H1 (cell line): Measurements from ENCODE around the gene KRTAP10-5. TPM values are rescaled to one million over a fixed set of nuclear protein-coding genes. Genes with fewer than 3 reads are reported as not detected.

ENCODE experiments used
- CTCF ChIA-PET: fragments of 300-600 bp; sonication (Branson Sonifier 250); formaldehyde crosslinking; loops from one replicate; lab custom pipeline; 2021; ENCODE audit not compliant: partially characterized antibody; lab: Charles Lee
- POLR2A ChIA-PET: fragments of 300-600 bp; sonication (Branson Sonifier 250); formaldehyde crosslinking; loops from one replicate; lab custom pipeline; 2021; ENCODE audit warnings: inconsistent platforms; ENCODE audit not compliant: partially characterized antibody; lab: Charles Lee
- DNase-seq, 2 experiments: peaks; one replicate each; pipeline versions ENCODE4 v3.0.0 to v3.0.0-alpha.2; 2010 to 2022; ENCODE audit warnings: low spot score in 2 of 2, low read depth in 1 of 2, mixed read lengths in 1 of 2
- FAIRE-seq: peaks from 2 replicates; lab custom pipeline; 2011; peaks lifted over from hg19 to GRCh38; lab: Jason Lieb, UNC
- H2AFZ ChIP-seq: 2 replicates; pipeline ENCODE4 v1.8.1; 2012; ENCODE audit warnings: low read length, inconsistent platforms
- H2AK5ac ChIP-seq: 2 replicates; pipeline ENCODE4 v1.6.1; 2013; ENCODE audit warnings: low read depth, low read length
- H2BK120ac ChIP-seq: replicated peaks from 2 replicates; pipeline ENCODE3; 2013; ENCODE audit warnings: low read depth, low read length, inconsistent platforms
- H2BK12ac ChIP-seq: 2 replicates; pipeline ENCODE4 v1.6.1; 2013; ENCODE audit warnings: low read depth, low read length
- H2BK15ac ChIP-seq: 2 replicates; pipeline ENCODE4 v1.6.1; 2013; ENCODE audit warnings: low read length
- H2BK20ac ChIP-seq: 2 replicates; pipeline ENCODE4 v1.6.1; 2013; ENCODE audit warnings: low read length
- H2BK5ac ChIP-seq: 2 replicates; pipeline ENCODE4 v1.6.1; 2013; ENCODE audit warnings: low read depth, low read length
- H3K14ac ChIP-seq: 2 replicates; pipeline ENCODE4 v1.6.1; 2013; ENCODE audit warnings: inconsistent platforms; ENCODE audit not compliant: insufficient read length
- H3K18ac ChIP-seq: 2 replicates; pipeline ENCODE4 v1.6.1; 2013; ENCODE audit warnings: low read length; ENCODE audit errors: extremely low read depth
- H3K23ac ChIP-seq: 2 replicates; pipeline ENCODE4 v1.6.1; 2013; ENCODE audit warnings: inconsistent platforms; ENCODE audit not compliant: insufficient read length
- H3K23me2 ChIP-seq: 2 replicates; pipeline ENCODE4 v1.6.1; 2013; ENCODE audit warnings: low read depth, low read length
- H3K27ac ChIP-seq: 2 replicates; pipeline ENCODE4 v1.6.1; 2011; ENCODE audit warnings: low read depth, low read length, inconsistent platforms
- H3K27me3 ChIP-seq, 4 experiments: replicated peaks in 1 of 4; 1 replicate in 1 of 4; 2 replicates in 3 of 4; pipeline versions ENCODE4 v1.6.1 to v1.8.1; 2011 to 2013; ENCODE audit warnings: low read length in 3 of 4, mild to moderate bottlenecking in 3 of 4, inconsistent platforms in 2 of 4, mixed read lengths in 2 of 4, moderate library complexity in 1 of 4; ENCODE audit not compliant: control insufficient read depth in 3 of 4, insufficient read depth in 3 of 4; ENCODE audit errors: extremely low read depth in 1 of 4
- H3K36me3 ChIP-seq, 4 experiments: 2 replicates each; pipeline versions ENCODE4 v1.6.1 to v1.8.1; 2011 to 2013; ENCODE audit warnings: mild to moderate bottlenecking in 4 of 4, low read length in 3 of 4, moderate library complexity in 2 of 4, control low read depth in 1 of 4, inconsistent platforms in 1 of 4; ENCODE audit not compliant: insufficient read depth in 4 of 4, control insufficient read depth in 2 of 4
- H3K4ac ChIP-seq: replicated peaks from 2 replicates; pipeline ENCODE3; 2013; ENCODE audit warnings: low read length, low read depth, mixed read lengths, inconsistent platforms; ENCODE audit not compliant: insufficient read length
- H3K4me1 ChIP-seq, 4 experiments: replicated peaks in 1 of 4; 1 replicate in 1 of 4; 2 replicates in 3 of 4; pipeline versions ENCODE4 v1.6.1 to v1.8.1; 2011 to 2013; ENCODE audit warnings: low read length in 3 of 4, inconsistent platforms in 2 of 4, mixed read lengths in 1 of 4; ENCODE audit not compliant: insufficient read depth in 4 of 4, control insufficient read depth in 3 of 4
- H3K4me2 ChIP-seq, 2 experiments: 2 replicates each; pipeline versions ENCODE4 v1.6.1 to v1.8.1; 2011 to 2013; ENCODE audit warnings: low read depth in 2 of 2, low read length in 2 of 2, control low read depth in 1 of 2, inconsistent platforms in 1 of 2, mild to moderate bottlenecking in 1 of 2; ENCODE audit not compliant: insufficient read depth in 1 of 2
- H3K4me3 ChIP-seq, 4 experiments: fragments of 200-600, 300-600 bp in 1 of 4; sonication (generic), shearing (Covaris generic), sonication (Bioruptor Twin) in 1 of 4; 2 replicates each; pipeline versions ENCODE4 v1.5.1 to v1.8.1; 2011 to 2016; ENCODE audit warnings: low read length in 4 of 4, low read depth in 3 of 4, control low read depth in 2 of 4, inconsistent platforms in 2 of 4, mild to moderate bottlenecking in 2 of 4, mixed read lengths in 1 of 4, moderate library complexity in 1 of 4; ENCODE audit not compliant: insufficient read depth in 2 of 4; ENCODE audit errors: extremely low read depth in 1 of 4
- H3K56ac ChIP-seq: replicated peaks from 2 replicates; pipeline ENCODE3; 2013; ENCODE audit warnings: low read depth, mild to moderate bottlenecking, mixed read lengths, low read length, inconsistent platforms; ENCODE audit not compliant: insufficient read length
- H3K79me1 ChIP-seq: 2 replicates; pipeline ENCODE4 v1.6.1; 2013; ENCODE audit warnings: low read depth, low read length, control low read depth
- H3K79me2 ChIP-seq, 2 experiments: 2 replicates each; pipeline versions ENCODE4 v1.6.1 to v1.8.1; 2012 to 2013; ENCODE audit warnings: low read length in 2 of 2, mild to moderate bottlenecking in 2 of 2, inconsistent platforms in 1 of 2; ENCODE audit not compliant: insufficient read depth in 2 of 2, control insufficient read depth in 1 of 2
- H3K9ac ChIP-seq, 4 experiments: replicated peaks in 1 of 4; 1 replicate in 1 of 4; 2 replicates in 3 of 4; pipeline versions ENCODE4 v1.6.1 to v1.8.1; 2011 to 2013; ENCODE audit warnings: low read depth in 3 of 4, low read length in 3 of 4, control low read depth in 2 of 4, mild to moderate bottlenecking in 2 of 4, moderate library complexity in 2 of 4, inconsistent platforms in 1 of 4; ENCODE audit errors: extremely low read depth in 1 of 4
- H3K9me3 ChIP-seq, 2 experiments: 2 replicates each; pipeline versions ENCODE4 v1.6.1 to v1.8.1; 2012 to 2013; ENCODE audit warnings: mild to moderate bottlenecking in 2 of 2, moderate library complexity in 2 of 2, control low read depth in 1 of 2, inconsistent platforms in 1 of 2, low read depth in 1 of 2, low read length in 1 of 2, mixed read lengths in 1 of 2; ENCODE audit not compliant: insufficient read depth in 2 of 2
- H4K20me1 ChIP-seq, 2 experiments: replicated peaks in 1 of 2; 2 replicates each; pipeline versions ENCODE3 to v1.8.1; 2011 to 2013; ENCODE audit warnings: inconsistent platforms in 2 of 2, low read length in 2 of 2, mild to moderate bottlenecking in 1 of 2; ENCODE audit not compliant: insufficient read depth in 2 of 2, control insufficient read depth in 1 of 2
- H4K5ac ChIP-seq: 2 replicates; pipeline ENCODE4 v1.6.1; 2013; ENCODE audit warnings: low read length, low read depth, mixed read lengths, inconsistent platforms; ENCODE audit not compliant: insufficient read length
- H4K8ac ChIP-seq: 2 replicates; pipeline ENCODE4 v1.8.0; 2013; ENCODE audit warnings: mild to moderate bottlenecking, moderate library complexity, low read length, inconsistent platforms; ENCODE audit not compliant: insufficient read depth; ENCODE audit errors: extremely low read depth
- H4K91ac ChIP-seq: replicated peaks from 2 replicates; pipeline ENCODE3; 2013; ENCODE audit warnings: low read length, mixed read lengths, inconsistent platforms; ENCODE audit not compliant: insufficient read length
- GTF2F1 ChIP-seq: IDR thresholded peaks from 2 replicates; pipeline ENCODE4 v1.6.1; 2012; ENCODE audit warnings: low read depth, low read length, improper control_type of control experiment, borderline replicate concordance
- JUN ChIP-seq: IDR thresholded peaks from 2 replicates; pipeline ENCODE4 v1.6.1; 2011; ENCODE audit warnings: low read depth, mild to moderate bottlenecking, improper control_type of control experiment, low read length
- PHF8 ChIP-seq: fragments of 200-600 bp; sonication (generic); conservative IDR thresholded peaks from 2 replicates; pipeline ENCODE4 v1.7.1; 2012; ENCODE audit warnings: low read depth, mild to moderate bottlenecking, inconsistent platforms, low read length, moderate library complexity
- SP4 ChIP-seq: IDR thresholded peaks from 2 replicates; pipeline ENCODE4 v1.6.1; 2012; ENCODE audit warnings: low read length, inconsistent platforms
- TBP ChIP-seq: IDR thresholded peaks from 2 replicates; pipeline ENCODE4 v1.6.1; 2011; ENCODE audit warnings: low read depth, low read length, improper control_type of control experiment
- TCF12 ChIP-seq: IDR thresholded peaks from 2 replicates; pipeline ENCODE4 v1.6.1; 2011; ENCODE audit warnings: low read depth, mild to moderate bottlenecking, low read length
- ZNF274 ChIP-seq: IDR thresholded peaks from 2 replicates; pipeline ENCODE4 v1.7.0; 2012; ENCODE audit warnings: low read length, borderline replicate concordance; ENCODE audit errors: extremely low read depth
- WGBS, 2 experiments: shearing (Covaris generic) in 1 of 2; methylation state at CpG; one replicate each; pipeline versions ENCODE4 v1.1.6 to v1.1.7; 2013 to 2015; ENCODE audit warnings: low lambda C conversion rate in 2 of 2, mixed read lengths in 2 of 2, inconsistent platforms in 1 of 2, low coverage in 1 of 2, missing lambda C conversion rate in 1 of 2; ENCODE audit not compliant: insufficient replicate concordance in 2 of 2, insufficient coverage in 1 of 2, insufficient read length in 1 of 2; ENCODE audit errors: extremely low coverage in 1 of 2, missing lambda C conversion rate in 1 of 2; 5-methylcytosine and 5-hydroxymethylcytosine counted together
- polyA plus RNA-seq, 7 experiments: library from polyadenylated mRNA; depleted of rRNA in 3 of 7; stranded (reverse) in 5 of 7; unstranded in 2 of 7; fragments of >200 nt in 5 of 7; fragments of 200-250 nt in 2 of 7; gene quantifications; 1 replicate in 5 of 7; 2 replicates in 1 of 7; 4 replicates in 1 of 7; pipeline versions ENCODE4 v1.2.1 to v1.2.3, GENCODE V29; 2011 to 2013; ENCODE audit warnings: missing spikeins in 2 of 7, mixed read lengths in 2 of 7
- total RNA-seq: library from RNA; stranded (reverse); fragmentation: NEBNext Ultra II Directional; extraction: Animal tissue kit (Norgen Biotek cat#: 25700); gene quantifications from 2 replicates; pipeline ENCODE4 v1.2.1, GENCODE V29; 2021

KRTAP10-5 gene
- total and polyA plus RNA-seq, 2 of the 8 experiments (the other 6 are each of a cell fraction or from before 2014, with no cell fraction given), result 0.09 TPM; not detected in 1

GRCh38 chr21:44558695-44559094, 21.7 kb downstream of the KRTAP10-5 start, which contains the start of gene KRTAP10-3:
Gene KRTAP10-3 (minus strand): TSS chr21:44558795. CDS start chr21:44558715, 80 bp downstream.
- Histone ChIP-seq H3K79me2 (no peaks in the 10 kb centered on the region), H4K91ac (no peak within 1 kb of the TSS), H2BK12ac (peak within 1 kb of the TSS; percentile 50; the same call in 1 of the 2 replicates), H3K4me1 (peaks cover 0 to 5% (median 3%) of the 10 kb centered on the region in 4 experiments; a peak in 2 of 7 replicates), H3K27me3 (no peaks in the 10 kb centered on the region), H3K18ac (no peak within 1 kb of the TSS; the same call in 1 of the 2 replicates), H3K4me2 (no peak within 1 kb of the TSS), H2AFZ (no peak within 1 kb of the TSS), H2BK120ac (no peak within 1 kb of the TSS), H3K14ac (no peak within 1 kb of the TSS), H4K20me1 (no peaks in the 10 kb centered on the region), H3K79me1 (no peaks in the 10 kb centered on the region; the same call in 1 of the 2 replicates), H2BK20ac (no peak within 1 kb of the TSS), H4K5ac (no peak within 1 kb of the TSS), H3K23me2 (no peaks in the 10 kb centered on the region), H4K8ac (0 out of 2 replicates have a peak within 1 kb of the TSS, but pooled peaks have one; percentile 18), H3K4me3 (no peak within 1 kb of the TSS), H3K36me3 (no peaks in the 10 kb centered on the region), H2BK5ac (0 out of 2 replicates have a peak within 1 kb of the TSS, but pooled peaks have one; percentile 16), H3K4ac (no peak within 1 kb of the TSS), H2AK5ac (0 out of 2 replicates have a peak within 1 kb of the TSS, but pooled peaks have one; percentile 39), H3K27ac (no peak within 1 kb of the TSS), H2BK15ac (0 out of 2 replicates have a peak within 1 kb of the TSS, but pooled peaks have one; percentile 72), H3K23ac (no peak within 1 kb of the TSS), H3K9me3 (no peaks in the 10 kb centered on the region), H3K56ac (no peak within 1 kb of the TSS), H3K9ac (no peak within 1 kb of the TSS)
- POLR2A ChIA-PET, result no interaction called here
- CTCF ChIA-PET, result interaction anchor here (0.8 to 2.0 kb wide), 2 partner anchors 10 to 59 kb away, joined by 3 to 5 read pairs; no protein-coding TSS in a partner anchor
- FAIRE-seq (no peak), DNase-seq (no peak)
- TF ChIP-seq JUN, result no peak
- TF ChIP-seq TBP, result no peak
- TF ChIP-seq ZNF274, result no peak
- TF ChIP-seq PHF8, result no peak
- no peak for TF ChIP-seq SP4
- TF ChIP-seq GTF2F1, result no peak
- TF ChIP-seq TCF12, result no peak
- 83% methylated on average over 4 of the region's 5 CpGs; no CpG with 5 or more reads in 1 of the 2 experiments for WGBS, 2 experiments
